NT2/D1 (cell line): Measurements from ENCODE around the gene VAMP2.

Experiments used
- DNase-seq: peaks from one replicate; pipeline ENCODE4 v3.0.0-alpha.2; 2011; ENCODE audit warnings: low read depth, low spot score
- H3K27me3 ChIP-seq: 2 replicates; pipeline ENCODE4 v1.6.0; 2011; ENCODE audit warnings: mild to moderate bottlenecking; ENCODE audit not compliant: insufficient read length, insufficient read depth
- H3K36me3 ChIP-seq: 2 replicates; pipeline ENCODE4 v1.6.1; 2011; ENCODE audit warnings: mild to moderate bottlenecking, low read length, mixed read lengths; ENCODE audit not compliant: insufficient read depth, insufficient read length
- H3K4me1 ChIP-seq: 2 replicates; pipeline ENCODE4 v1.5.1; 2011; ENCODE audit not compliant: insufficient read depth, insufficient read length
- H3K4me3 ChIP-seq: 2 replicates; pipeline ENCODE4 v1.5.1; 2011; ENCODE audit warnings: low read depth; ENCODE audit not compliant: insufficient read length
- H3K9ac ChIP-seq: 2 replicates; pipeline ENCODE4 v1.6.0; 2011; ENCODE audit warnings: low read depth; ENCODE audit not compliant: insufficient read length
- H3K9me3 ChIP-seq: 2 replicates; pipeline ENCODE4 v1.5.1; 2011; ENCODE audit warnings: mild to moderate bottlenecking, low read length; ENCODE audit not compliant: insufficient read depth
- SUZ12 ChIP-seq: IDR thresholded peaks from 2 replicates; pipeline ENCODE4 v1.6.1; 2011; ENCODE audit not compliant: insufficient read length, insufficient read depth; ENCODE audit errors: extremely low read depth
- YY1 ChIP-seq: IDR thresholded peaks from 2 replicates; pipeline ENCODE4 v1.6.1; 2011; ENCODE audit not compliant: insufficient read length, insufficient read depth
- ZNF274 ChIP-seq: IDR thresholded peaks from 2 replicates; pipeline ENCODE4 v1.6.1; 2011; ENCODE audit warnings: mild to moderate bottlenecking, low read depth, low read length

Gene VAMP2

GRCh38 chr17:8110456-8110804, 52.3 kb downstream of the VAMP2 start:
- DNase-seq, result no peak
- TF ChIP-seq SUZ12 (no peak), YY1 (no peak), ZNF274 (no peak)
- Histone ChIP-seq H3K9me3 (no peaks in the 10 kb centered on the region), H3K36me3 (no peaks in the 10 kb centered on the region), H3K4me3 (no peak overlapping the region), H3K4me1 (no peaks in the 10 kb centered on the region), H3K27me3 (peaks cover 49% of the 10 kb centered on the region), H3K9ac (no peak overlapping the region)

- no peak for DNase-seq
- Histone ChIP-seq H3K9me3 (no peaks in the 10 kb centered on the region), H3K9ac (no peak overlapping the region), H3K4me3 (no peak overlapping the region), H3K4me1 (no peaks in the 10 kb centered on the region), H3K27me3 (peaks cover 44% of the 10 kb centered on the region), H3K36me3 (no peaks in the 10 kb centered on the region)
- TF ChIP-seq ZNF274 (no peak), SUZ12 (no peak), YY1 (no peak)
These were observed 52.9 kb downstream of the VAMP2 start for GRCh38 chr17:8109661-8110455.
